Nephron (organoid): ENCODE measurements around the gene OBSL1.

Experiments
- H3K27ac Mint-ChIP-seq, 3 experiments: 2 replicates each; pipeline ENCODE4 v1.8.0; 2020; ENCODE audit warnings: mixed read lengths in 3 of 3, mild to moderate bottlenecking in 2 of 3, moderate library complexity in 1 of 3
- H3K27me3 Mint-ChIP-seq: 2 replicates; pipeline ENCODE4 v1.8.0; 2021; ENCODE audit warnings: low read depth, mild to moderate bottlenecking, moderate library complexity, mixed read lengths
- H3K36me3 Mint-ChIP-seq: 2 replicates; pipeline ENCODE4 v1.8.0; 2020; ENCODE audit warnings: low read depth, mixed read lengths
- H3K4me1 Mint-ChIP-seq: 2 replicates; pipeline ENCODE4 v1.8.0; 2020; ENCODE audit warnings: mixed read lengths
- H3K4me3 Mint-ChIP-seq, 3 experiments: 2 replicates each; pipeline ENCODE4 v1.8.0; 2020; ENCODE audit warnings: mild to moderate bottlenecking in 3 of 3, mixed read lengths in 3 of 3, moderate library complexity in 2 of 3
- H3K9me3 Mint-ChIP-seq: 2 replicates; pipeline ENCODE4 v1.8.0; 2020; ENCODE audit warnings: mixed read lengths
- CTCF ChIP-seq, 3 experiments: fragments of 200-600 bp; sonication (generic); IDR thresholded peaks; one replicate each; pipeline ENCODE4 v1.5.0; 2021; ENCODE audit warnings: antibody characterized with exemption in 3 of 3; ENCODE audit not compliant: unreplicated experiment in 3 of 3

OBSL1 gene

GRCh38 chr2:219567131-219567530, 4.2 kb downstream of the OBSL1 start:
- Mint-ChIP-seq H3K4me1 (peaks cover 57% of the 10 kb centered on the region), H3K27ac (no peak overlapping the region), H3K4me3 (peak overlapping the region in 2 of 3 experiments; percentile 46 to 52), H3K36me3 (peaks cover 55% of the 10 kb centered on the region), H3K9me3 (no peaks in the 10 kb centered on the region), H3K27me3 (peaks cover 4% of the 10 kb centered on the region)
- TF ChIP-seq CTCF (IDR thresholded peaks at IDR 0.05; ENCODE audit: unreplicated experiment in 3 of 3) = no peak

- no peaks in the 10 kb centered on the region for H3K9me3 Mint-ChIP-seq
- peak overlapping the region in 2 of 3 experiments; percentile 46 to 52 for H3K4me3 Mint-ChIP-seq
- peaks cover 56% of the 10 kb centered on the region for H3K36me3 Mint-ChIP-seq
- no peak overlapping the region for H3K27ac Mint-ChIP-seq
- peaks cover 56% of the 10 kb centered on the region for H3K4me1 Mint-ChIP-seq
- no peak for TF ChIP-seq CTCF (IDR thresholded peaks at IDR 0.05; ENCODE audit: unreplicated experiment in 3 of 3)
- H3K27me3 Mint-ChIP-seq = peaks cover 4% of the 10 kb centered on the region
These were observed 4.7 kb downstream of the OBSL1 start for GRCh38 chr2:219566640-219567039.

GRCh38 chr2:219565130-219566080, 5.9 kb downstream of the OBSL1 start:
- Mint-ChIP-seq H3K9me3 (no peaks in the 10 kb centered on the region), H3K4me3 (no peak overlapping the region), H3K27me3 (peaks cover 4% of the 10 kb centered on the region), H3K4me1 (peaks cover 65% of the 10 kb centered on the region), H3K27ac (peak overlapping the region in 1 of 3 experiments; percentile 37), H3K36me3 (peaks cover 64% of the 10 kb centered on the region)
- TF ChIP-seq CTCF (IDR thresholded peaks at IDR 0.05; ENCODE audit: unreplicated experiment in 3 of 3) = no peak

GRCh38 chr2:219563271-219563928, 7.9 kb downstream of the OBSL1 start:
- Mint-ChIP-seq H3K4me1 (peaks cover 61% of the 10 kb centered on the region), H3K9me3 (no peaks in the 10 kb centered on the region), H3K4me3 (peak overlapping the region in 2 of 3 experiments; percentile 42 to 47), H3K27ac (peak overlapping the region in 1 of 3 experiments; percentile 43), H3K36me3 (peaks cover 65% of the 10 kb centered on the region), H3K27me3 (no peaks in the 10 kb centered on the region)
- no peak for TF ChIP-seq CTCF (IDR thresholded peaks at IDR 0.05; ENCODE audit: unreplicated experiment in 3 of 3)

GRCh38 chr2:219562049-219563020, 9.0 kb downstream of the OBSL1 start:
- H3K36me3 Mint-ChIP-seq = peaks cover 62% of the 10 kb centered on the region
- no peaks in the 10 kb centered on the region for H3K27me3 Mint-ChIP-seq
- TF ChIP-seq CTCF (IDR thresholded peaks at IDR 0.05; ENCODE audit: unreplicated experiment in 3 of 3) = no peak
- H3K4me1 Mint-ChIP-seq = peaks cover 56% of the 10 kb centered on the region
- H3K9me3 Mint-ChIP-seq = no peaks in the 10 kb centered on the region
- H3K27ac Mint-ChIP-seq = peak overlapping the region; percentile 44 to 90 (median 67)
- H3K4me3 Mint-ChIP-seq = peak overlapping the region in 2 of 3 experiments; percentile 48 to 71
